DLD1 (cell line): ENCODE results near the gene SLC7A10.
"Not testable (repeated sequence)": the region's sequence is repeated elsewhere in the genome, so short reads cannot be mapped to it uniquely, and the experiment has no call there.

Experiments
- in situ Hi-C: cut with HindIII; loops from 2 replicates; pipeline ENCODE4 v1.10.0; 2017; ENCODE audit warnings: low sequenced_read_pairs

Gene SLC7A10

DNA sequence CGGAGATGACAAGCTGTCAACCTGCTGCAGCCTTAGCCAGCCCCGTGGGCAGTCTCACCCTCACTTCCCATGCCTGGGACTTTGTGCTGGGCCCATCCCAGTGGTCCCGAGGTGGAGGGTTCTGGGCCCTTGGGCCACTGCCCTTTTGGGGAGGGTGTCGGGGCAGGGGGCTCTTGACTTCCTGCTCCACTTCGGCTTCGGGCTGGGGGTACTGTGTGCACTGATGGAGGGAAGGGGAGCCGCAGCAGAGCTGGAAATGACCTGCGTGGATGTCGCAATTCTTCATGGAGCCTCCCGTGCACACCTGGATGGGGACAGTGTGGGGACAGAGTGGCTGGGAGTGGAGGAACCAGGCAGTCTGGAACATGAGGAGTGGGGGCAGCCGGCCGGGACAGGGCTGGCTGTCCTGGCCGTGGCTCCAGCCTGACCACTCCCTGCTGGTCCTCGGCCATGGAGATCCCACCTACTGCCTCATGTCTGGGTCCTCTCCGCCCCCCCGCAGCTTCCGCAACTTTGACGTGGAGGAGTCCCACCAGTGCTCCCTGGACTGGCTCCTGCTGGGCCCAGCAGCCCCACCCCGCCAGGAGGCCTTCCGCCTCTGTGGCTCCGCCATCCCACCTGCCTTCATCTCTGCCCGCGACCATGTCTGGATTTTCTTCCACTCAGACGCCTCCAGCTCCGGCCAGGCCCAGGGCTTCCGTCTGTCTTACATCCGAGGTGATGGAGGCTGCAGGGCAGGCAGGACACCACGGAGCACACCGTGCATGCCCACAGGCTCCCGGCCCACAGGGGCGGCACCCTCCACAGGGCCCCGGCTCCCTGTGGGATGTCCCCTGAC, 21.3 kb downstream of the SLC7A10 start:
- in situ Hi-C loops, result no loop called here

DNA sequence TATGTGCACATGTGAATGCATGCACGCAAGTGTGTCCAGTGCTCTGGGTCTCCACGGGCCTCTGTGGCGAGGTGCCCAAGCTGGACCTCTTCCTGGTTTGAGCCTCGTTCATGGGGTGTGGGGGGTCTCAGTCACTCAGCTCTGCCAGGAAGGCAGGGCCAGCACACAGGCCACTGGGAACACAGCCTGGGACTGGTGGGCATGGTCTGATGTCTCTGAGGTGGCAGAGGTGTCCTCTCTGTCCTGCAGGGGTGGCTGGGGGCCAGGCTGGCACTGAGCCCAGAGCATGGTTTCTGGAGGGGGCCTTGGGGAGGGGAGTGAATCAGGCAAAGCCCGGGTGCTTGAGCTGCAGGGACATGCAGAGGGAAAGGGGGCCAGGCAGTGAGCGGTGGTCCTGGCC, 22.1 kb downstream of the SLC7A10 start:
- in situ Hi-C loops, result no loop called here

DNA sequence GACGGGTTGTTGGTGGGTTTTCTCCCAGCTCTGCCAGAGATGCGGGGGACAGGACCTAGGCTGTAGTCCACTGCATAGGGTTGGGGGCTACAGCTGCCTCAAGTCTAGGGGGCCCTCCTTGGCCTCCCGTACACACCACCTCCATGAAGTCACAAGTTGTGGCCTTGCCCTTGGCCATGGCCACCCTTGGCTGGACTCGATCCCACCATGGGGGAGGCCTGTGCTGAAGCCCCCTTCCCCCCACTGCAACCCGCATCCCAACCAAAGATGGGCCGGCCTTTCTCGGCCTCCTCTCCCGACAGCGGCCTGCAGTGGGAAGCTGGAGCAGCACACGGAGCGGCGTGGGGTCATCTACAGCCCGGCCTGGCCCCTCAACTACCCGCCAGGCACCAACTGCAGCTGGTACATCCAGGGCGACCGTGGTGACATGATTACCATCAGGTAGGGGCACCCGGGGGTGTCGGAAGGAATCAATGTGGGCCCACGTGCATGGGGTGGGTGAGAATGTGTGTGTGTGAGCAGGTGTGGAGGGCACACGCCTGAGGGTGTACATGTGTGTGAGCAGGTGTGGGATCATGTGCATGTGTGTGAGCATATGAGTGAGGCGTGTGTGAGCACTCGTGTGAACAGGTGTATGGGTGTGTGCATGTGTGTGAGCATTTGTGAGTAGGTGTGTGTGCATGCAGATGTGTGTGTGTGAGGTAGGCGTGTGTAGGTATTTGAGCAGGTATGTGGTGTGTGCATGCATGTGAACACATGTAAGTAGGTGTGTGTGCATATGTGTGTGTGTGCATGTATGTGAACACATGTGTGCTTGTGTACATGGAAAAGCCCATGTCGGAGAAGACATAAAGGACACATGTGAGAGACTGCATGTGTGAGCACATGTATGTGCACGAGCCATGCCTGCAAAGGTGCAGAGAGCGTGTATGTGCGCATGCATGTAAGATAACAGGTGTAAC, 22.8 kb downstream of the SLC7A10 start:
- in situ Hi-C loops, result no loop called here

DNA sequence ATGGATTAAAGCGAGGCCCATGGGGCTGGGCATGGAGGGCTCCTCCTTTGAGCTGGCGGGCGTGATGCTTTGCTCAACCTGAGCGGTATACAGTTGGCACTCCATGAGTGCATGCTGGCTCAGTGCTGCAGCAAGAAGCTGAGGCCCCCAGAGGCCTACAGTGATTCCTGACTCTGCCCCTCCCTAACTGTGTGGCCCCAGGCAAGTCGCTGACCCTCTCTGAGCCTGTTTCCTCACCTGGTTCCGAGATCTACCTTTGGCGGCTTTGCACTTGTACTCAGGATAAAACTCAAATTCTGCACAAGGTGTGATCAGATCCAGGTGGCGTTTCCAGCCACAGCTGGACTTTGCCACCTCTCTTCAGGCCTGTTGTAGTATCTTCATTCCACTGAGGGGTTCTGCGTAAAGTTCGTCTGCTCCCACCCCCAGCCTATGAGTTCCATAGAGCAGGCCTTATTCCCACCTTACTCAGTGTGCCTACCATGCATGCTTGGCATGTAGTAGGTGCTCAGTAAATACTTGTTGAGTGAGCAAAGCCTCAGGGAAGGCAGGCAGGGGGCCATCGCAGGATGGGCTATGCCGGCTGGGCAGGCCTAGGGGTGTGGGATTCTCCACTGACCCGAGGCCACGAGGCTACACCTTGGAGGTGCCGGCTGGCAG, 23.6 kb downstream of the SLC7A10 start:
- in situ Hi-C loops, result no loop called here

DNA sequence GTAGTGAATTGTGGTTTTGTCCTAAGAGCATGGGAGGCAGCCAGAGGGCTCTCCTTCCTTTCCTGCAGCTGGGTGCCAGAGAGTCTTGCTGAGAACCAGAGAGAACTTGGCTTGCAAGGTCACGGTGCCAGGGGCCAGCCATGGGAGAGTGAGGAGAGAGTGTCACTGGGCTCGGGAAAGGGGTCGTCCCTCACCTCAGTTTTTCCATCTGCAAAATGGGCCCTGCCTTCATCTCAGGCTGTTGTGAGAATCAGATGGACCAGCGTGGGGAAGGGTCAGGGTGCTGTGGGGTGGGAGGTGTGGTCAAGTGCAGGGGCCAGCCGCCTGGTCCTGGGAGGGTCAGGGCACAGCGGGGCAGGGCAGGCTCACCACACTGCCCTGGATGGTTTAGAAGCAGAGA, 24.2 kb downstream of the SLC7A10 start:
- in situ Hi-C loops, result no loop called here

DNA sequence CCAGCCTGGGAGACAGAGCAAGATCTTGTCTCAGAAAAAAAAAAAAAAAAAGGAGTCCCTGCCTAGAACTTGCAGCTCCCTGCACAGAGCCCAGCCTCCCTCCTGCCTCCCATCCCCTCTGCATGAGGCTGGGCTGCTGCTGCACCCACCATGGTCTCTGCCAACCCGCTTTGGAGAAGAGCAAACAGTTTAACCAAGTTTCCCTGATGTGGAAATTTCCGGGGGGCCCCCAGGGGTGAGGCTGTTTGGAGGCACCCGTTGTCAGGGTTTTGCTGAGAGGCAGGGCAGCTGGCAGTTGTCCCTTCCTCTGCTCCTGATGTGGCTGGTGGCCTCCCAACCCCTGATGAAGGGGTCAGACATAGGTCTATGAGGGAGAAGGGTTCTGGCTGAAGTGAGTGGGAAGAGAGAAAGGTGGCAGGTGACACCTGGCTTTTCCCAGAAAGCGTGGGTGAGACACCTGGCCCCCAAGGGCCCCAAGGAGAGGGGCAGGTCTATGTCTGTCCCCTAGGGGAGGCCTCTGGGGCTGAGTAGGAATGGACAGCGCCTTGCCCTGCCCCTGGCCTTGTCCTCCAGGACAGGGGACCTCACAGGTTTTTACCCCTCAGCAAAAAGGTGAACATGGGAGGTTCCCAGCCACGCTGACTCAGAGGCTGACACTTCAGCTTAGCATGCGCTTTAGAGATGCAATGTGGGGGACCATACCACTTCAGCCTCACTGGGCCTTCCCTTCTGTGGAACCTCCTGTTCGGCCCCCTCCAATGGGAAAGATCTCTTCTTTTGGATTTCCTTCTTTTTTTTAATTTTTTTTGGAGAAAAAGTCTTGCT, 26.0 kb downstream of the SLC7A10 start:
- in situ Hi-C loops, result no loop called here

DNA sequence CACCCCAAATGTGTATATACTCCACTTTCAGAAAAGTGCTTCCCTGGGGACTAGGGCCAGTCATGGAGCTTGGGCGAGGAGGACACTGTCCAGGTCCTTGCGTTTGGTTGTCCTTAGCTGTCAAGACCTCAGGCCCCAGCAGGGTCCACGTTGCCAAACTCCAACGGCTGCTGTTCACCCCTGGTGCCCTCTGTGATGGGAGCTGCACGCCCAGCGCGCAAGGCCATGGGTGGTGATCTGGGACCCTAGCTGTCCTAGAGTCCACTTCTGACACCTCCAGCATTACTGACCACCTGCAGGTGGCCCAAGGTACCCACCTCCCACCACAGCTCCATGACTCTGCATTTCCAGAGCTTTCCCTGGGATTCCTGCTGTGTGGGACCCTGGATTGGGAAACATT, 27.5 kb downstream of the SLC7A10 start:
- in situ Hi-C loops, result no loop called here

DNA sequence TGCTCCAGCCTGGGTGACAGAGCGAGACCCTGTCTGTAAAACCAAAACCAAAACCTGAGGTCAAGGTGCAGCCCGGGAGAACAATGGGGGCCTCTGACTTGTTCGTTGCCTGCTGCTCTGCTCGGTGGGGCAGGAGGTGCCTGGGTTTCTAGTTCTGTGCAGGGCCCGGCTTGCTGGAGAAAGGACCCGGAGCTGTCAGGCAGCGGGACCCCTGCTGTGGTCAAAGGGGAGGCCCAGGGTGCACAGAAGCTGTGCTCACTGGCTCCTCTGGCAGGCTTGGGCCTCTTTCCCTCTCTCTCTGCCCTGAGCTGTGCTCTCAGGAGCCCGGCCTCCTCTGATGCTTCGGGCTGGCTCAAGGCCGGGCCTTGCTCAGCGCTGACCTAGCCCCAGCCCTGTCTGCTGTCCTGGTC, 28.1 kb downstream of the SLC7A10 start:
- in situ Hi-C loops, result no loop called here

DNA sequence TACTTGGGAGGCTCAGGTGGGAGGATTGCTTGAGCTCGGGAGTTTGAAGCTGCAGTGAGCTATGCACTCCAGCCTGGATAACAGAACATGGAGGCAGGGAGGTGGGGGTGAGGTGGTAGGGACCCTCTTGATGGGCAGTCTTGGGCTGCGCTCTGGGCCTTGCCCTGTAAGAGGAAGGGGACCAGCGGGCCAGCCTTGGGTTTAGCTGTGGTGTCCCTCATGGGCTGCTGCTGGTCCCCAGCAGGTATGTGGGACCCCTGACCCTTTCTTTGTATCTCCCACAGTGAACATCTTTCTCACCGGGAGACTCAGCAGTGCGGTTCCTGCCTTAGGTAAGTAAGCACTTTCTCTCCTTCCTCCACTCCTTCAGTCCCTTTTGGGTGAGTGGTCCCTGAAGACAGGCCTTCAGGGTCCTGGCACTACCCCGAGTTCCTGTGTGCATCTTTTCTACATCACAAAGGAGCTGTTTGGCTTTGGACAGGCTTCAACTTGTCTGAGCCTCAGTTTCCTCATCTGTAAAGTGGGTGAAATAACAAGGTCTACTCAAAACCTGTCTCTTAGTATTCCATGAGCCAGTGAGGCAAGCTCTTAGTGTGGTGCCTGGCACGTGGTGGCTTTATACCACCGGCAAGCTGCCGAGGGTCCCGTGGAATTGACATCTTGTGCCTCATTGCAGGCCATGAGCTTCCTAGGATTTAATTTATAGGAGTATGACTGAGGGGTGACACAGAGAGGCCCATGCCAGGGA, 29.0 kb downstream of the SLC7A10 start:
- in situ Hi-C loops, result no loop called here

DNA sequence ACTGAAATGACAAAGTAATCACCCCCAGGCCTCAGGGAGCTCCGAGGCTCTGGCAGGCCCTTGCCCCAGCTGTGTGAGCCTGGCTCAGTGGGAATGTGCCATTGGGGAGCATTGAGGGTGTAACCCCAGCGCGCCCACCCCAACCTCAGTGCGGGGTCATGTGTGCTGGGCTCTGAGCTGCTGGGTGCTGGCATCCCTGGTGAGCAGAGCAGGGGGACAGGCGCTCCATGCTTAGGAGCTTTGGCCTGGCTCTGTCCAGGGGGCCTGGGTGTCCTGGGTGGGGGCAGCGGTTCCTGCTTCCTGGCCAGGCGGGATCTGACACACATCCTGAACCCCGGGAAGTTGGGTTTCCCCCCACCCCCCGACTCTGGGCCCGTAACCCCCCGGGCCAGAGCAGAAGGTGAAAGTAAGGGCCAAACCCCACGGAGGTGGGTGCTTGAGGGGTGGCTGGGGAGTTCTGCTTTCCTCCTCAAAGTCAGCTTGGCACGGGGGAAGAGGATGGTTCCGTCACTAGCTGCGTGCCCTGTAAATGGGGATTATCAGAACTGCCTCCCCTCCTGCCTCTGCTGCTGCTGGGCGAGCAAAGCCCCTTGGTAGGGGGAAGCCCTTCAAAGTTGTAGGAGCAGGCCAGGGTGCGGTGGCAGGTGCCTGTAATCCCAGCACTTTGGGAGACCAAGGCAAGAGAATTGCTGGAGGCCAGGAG, 29.9 kb downstream of the SLC7A10 start:
- in situ Hi-C loops, result no loop called here

DNA sequence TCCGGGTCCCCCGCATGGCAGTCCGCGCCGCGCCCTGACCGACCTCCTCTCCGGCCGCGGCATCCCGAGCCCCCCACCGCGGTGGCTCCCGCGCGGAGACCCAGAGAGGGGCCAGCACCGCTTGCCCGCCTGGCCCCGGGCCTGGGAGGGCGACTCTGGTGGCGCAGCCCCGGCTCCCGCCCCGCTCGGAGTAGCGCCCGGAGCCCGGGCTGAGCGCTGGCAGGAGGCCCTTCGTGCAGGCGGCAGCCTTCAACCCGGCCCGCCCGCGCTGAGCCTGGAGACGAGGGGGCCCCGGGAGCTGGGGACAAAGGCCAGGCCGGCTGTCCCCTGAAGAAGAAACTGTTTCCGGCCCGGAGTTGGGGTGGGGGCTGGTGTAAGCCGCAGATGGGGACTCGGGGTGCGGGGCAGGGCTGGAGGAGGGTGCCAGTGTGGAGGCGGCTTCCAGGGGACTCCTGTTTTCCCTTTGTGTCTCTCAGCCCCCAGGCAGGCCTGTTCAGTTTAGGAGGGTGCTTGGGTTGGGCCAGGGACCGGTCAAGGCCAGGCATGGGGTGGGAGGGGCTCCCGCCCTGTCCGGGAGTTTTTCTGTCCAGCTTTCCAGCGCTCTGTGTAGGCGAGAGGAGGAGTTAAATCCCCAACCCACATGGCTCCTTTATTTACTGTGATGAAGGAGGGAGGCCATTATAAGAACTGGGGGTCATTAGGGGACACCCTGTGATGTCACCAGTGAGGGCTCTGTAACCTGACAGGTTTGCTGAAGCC, 30.6 kb downstream of the SLC7A10 start:
- in situ Hi-C loops, result no loop called here

DNA sequence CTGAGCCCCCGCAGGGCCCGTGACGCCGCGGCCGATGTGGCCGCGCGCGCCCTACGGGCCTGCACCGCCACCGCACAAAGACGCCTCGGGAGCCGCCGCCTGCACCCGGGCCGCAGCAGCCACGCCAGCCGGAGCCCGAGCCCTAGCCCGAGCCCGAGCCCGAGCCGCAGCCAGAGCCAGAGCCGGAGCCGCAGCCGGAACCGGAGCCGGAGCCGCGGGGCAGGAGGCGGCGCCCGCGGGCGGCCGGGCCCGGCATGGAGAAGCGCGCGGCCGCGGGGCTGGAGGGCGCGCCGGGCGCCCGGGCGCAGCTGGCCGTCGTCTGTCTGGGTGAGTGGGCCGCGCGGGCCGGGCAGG, 31.1 kb downstream of the SLC7A10 start:
- in situ Hi-C loops, result no loop called here

DNA sequence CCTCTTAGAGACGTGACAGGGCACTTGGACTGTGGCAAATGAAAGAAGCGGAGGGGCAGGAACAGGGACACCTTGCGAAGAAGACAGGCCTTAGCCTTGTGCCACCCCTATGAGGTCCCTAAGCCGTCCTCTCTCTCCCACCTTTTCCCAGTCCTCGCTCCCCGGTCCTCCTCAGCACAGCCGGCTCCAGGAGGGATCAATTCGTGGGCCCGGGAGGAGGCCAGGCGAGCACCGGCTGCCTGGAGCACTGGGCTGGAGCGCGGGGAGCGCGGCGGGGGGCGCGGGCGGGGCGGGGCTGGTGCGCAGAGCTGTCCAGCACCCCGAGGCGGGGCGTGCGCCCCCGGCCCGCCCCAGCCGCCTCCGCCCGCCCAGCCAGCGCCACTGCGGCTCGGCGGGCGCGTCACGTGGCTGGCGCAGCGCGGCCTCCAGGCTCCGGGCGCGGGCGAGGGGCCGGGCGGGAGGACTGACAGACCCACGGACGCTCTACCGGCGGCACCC, 31.7 kb downstream of the SLC7A10 start, which contains the start of gene LRP3:
Gene LRP3 (plus strand): TSS at position 466 of the 498 bp plus-strand sequence. CDS start 456 bp downstream, outside the sequence.
- in situ Hi-C loops, result no loop called here

DNA sequence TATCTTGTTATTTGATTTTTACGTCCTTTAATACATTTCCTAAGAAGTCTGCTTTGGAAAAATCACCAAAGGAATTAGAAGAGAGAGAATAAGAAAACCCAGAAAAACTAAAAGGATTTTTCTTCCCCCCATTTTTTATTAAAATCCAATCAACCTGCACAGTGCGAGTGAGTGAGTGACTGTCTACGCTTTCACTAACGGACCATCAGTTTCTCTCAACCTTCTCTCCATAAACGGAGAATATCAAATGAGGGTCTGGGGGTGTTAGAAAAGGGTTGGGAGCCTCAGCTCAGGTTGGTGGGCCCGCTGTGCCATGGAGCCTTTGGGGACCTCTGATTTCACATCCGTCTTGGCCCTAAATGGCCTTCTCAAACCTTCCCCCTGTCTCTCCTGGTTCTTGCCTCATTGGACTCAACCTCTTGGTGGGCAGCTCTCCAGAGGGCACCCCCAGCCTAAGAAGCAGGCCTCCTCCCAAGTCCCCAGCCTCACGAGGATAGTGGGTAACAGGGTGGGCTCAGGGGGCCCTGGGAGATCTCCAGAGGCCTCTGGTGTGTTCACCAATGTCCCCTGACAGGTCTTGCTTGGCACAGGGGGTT, 32.3 kb downstream of the SLC7A10 start:
- in situ Hi-C loops, result no loop called here

DNA sequence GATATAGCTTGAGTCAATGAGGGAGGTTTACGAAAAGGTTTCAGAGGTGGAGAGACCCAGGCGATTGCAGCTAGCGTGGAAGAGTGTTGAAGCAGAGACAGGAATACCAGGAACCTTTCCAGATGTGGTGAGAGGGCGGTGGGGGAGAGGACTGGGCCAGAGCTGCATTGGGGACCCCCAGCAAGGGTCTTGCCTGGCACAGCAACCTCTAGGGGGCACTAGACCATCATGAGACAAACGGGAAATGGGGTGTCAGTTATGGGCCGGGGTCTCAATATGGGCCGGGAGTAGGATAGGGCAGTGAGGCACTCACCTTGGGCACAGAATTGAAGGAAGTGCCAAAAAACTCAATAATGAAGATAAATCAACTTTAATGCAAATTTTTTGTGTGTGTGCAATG, 33.6 kb downstream of the SLC7A10 start:
- in situ Hi-C loops, result no loop called here

DNA sequence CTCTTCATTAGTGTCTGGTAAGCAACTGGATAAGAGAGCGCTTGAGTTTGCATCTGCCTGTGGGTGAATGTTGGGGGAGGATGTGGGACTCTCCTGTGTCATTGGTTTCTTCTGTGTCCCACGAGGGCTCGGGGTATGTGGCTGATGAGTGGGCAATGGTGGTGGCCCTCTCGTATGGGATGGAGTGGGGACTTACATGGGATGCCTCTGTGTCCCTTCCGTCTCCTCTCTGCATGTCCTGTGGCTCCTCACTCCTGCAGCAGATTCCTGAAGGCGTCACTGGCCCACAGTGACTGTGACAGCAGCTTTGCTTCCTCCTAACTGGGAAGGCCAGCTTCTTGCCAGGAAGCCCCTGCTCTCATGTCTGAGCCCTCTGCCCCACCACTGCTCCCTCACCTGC, 34.1 kb downstream of the SLC7A10 start:
- in situ Hi-C loops, result no loop called here

DNA sequence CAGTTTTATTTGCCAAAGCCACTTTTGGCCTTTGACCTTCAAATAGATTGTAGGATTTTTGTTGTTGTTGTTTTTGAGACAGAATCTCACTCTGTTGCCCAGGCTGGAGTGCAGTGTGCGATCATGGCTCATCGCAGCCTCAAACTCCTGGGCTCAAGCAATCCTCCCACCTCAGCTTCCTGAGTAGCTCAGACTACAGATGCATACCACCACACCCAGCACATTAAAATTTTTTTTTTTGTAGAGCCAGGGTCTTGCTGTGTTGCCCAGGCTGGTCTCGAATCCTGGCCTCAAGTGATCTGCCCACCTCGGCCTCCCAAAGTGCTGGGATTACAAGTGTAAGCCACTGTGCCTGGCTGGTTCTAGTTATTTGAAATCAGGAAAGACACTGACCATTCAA, 34.6 kb downstream of the SLC7A10 start:
- in situ Hi-C loops, result not testable (repeated sequence)

DNA sequence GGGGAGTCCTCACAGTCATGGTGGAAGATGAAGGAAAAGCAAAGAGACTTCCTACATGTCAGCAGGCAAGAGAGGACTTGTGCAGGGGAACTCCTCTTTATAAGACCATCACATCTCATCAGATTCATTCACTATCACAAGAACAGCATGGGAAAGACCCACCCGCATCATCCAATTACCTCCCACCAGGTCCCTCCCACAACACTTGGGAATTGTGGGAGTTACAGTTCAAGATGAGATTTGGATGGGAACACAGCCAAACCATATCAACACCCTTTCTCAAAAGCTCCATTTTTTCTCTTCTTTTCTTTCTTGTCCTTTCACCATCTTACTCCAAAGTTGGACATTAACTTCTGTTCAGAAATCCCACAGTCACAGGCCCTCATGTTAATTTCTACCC, 36.2 kb downstream of the SLC7A10 start:
- in situ Hi-C loops, result no loop called here
